Thyroid gland (tissue), 4 donors: ENCODE data around the gene SUGCT.

Experiments used
- CTCF ChIP-seq, 6 experiments: fragments of 200-600 bp in 3 of 6; fragments of 450-650 bp in 3 of 6; sonication (generic) in 3 of 6; IDR thresholded peaks; one replicate each; pipeline ENCODE4 v1.5.1; 2016 to 2019; ENCODE audit warnings: antibody characterized with exemption in 6 of 6, mild to moderate bottlenecking in 2 of 6, inconsistent platforms in 1 of 6, moderate library complexity in 1 of 6
- POLR2A ChIP-seq, 2 donors: fragments of 450-650 bp; IDR thresholded peaks; one replicate each; pipeline ENCODE4 v1.6.1; 2017; ENCODE audit warnings: antibody characterized with exemption in 2 of 2, mild to moderate bottlenecking in 2 of 2, moderate library complexity in 1 of 2

GRCh38 chr7:40722242-40722641, 587.4 kb downstream of the SUGCT start:
- TF ChIP-seq CTCF (IDR thresholded peaks at IDR 0.05) (no peak), POLR2A (IDR thresholded peaks at IDR 0.05) (no peak)
